ENCODE data around the gene RILPL2.
"Not testable (repeated sequence)": the region's sequence is repeated elsewhere in the genome, so short reads cannot be mapped to it uniquely, and the experiment has no call there.

Gene RILPL2

GRCh38 chr12:123410041-123410412 lies 26.5 kb downstream of the RILPL2 start:
- no peaks in the 10 kb centered on the region for H3K27me3 ChIP-seq (replicated peaks; ENCODE audit: insufficient read depth, low read length)
- H3K4me1 ChIP-seq (ENCODE audit: low read length), result no peaks in the 10 kb centered on the region
- H3K4me2 ChIP-seq (ENCODE audit: low read depth, low read length), result no peak overlapping the region
- TF ChIP-seq EZH2 (optimal IDR thresholded peaks at IDR 0.05; ENCODE audit: low read depth, low read length), result no peak
- TF ChIP-seq EZH2phosphoT487 (IDR thresholded peaks at IDR 0.05; ENCODE audit: low read length), result no peak
- TF ChIP-seq CTCF (IDR thresholded peaks at IDR 0.05; ENCODE audit: low read length), result no peak
- H3K27ac ChIP-seq (ENCODE audit: low read length), result no peak overlapping the region
- no peak overlapping the region for H2AFZ ChIP-seq (ENCODE audit: low read length)
- H3K79me2 ChIP-seq (ENCODE audit: low read length), result no peaks in the 10 kb centered on the region
- H3K9me2 ChIP-seq (replicated peaks; ENCODE audit: insufficient read depth, low read length), result no peaks in the 10 kb centered on the region
- H3F3A ChIP-seq (ENCODE audit: insufficient read depth, low read length), result no peaks in the 10 kb centered on the region
- no peak for DNase-seq
- no peaks in the 10 kb centered on the region for H4K20me1 ChIP-seq (ENCODE audit: insufficient read depth, low read length)
- H3K4me3 ChIP-seq (ENCODE audit: low read length), result no peak overlapping the region
- no peaks in the 10 kb centered on the region for H3K36me3 ChIP-seq (replicated peaks; ENCODE audit: insufficient read depth, low read length)
- H3K9ac ChIP-seq (ENCODE audit: low read length), result no peak overlapping the region
- H3K9me3 ChIP-seq (replicated peaks; ENCODE audit: insufficient read depth, low read length), result no peaks in the 10 kb centered on the region

GRCh38 chr12:123409284-123410040 lies 27.0 kb downstream of the RILPL2 start:
- H3K27me3 ChIP-seq (replicated peaks; ENCODE audit: insufficient read depth, low read length); H3K4me3 ChIP-seq (ENCODE audit: low read length); H3K36me3 ChIP-seq (replicated peaks; ENCODE audit: insufficient read depth, low read length); H3K9me2 ChIP-seq (replicated peaks; ENCODE audit: insufficient read depth, low read length); DNase-seq; H3K9ac ChIP-seq (ENCODE audit: low read length); H4K20me1 ChIP-seq (ENCODE audit: insufficient read depth, low read length); H3K9me3 ChIP-seq (replicated peaks; ENCODE audit: insufficient read depth, low read length); H3F3A ChIP-seq (ENCODE audit: insufficient read depth, low read length); H3K79me2 ChIP-seq (ENCODE audit: low read length); H3K4me1 ChIP-seq (ENCODE audit: low read length); H2AFZ ChIP-seq (ENCODE audit: low read length); H3K27ac ChIP-seq (ENCODE audit: low read length); H3K4me2 ChIP-seq (ENCODE audit: low read depth, low read length): not testable (repeated sequence)

GRCh38 chr12:123408619-123409018 lies 27.9 kb downstream of the RILPL2 start:
- not testable (repeated sequence) for H3K9ac ChIP-seq (ENCODE audit: low read length); DNase-seq; H3K79me2 ChIP-seq (ENCODE audit: low read length); H3K4me1 ChIP-seq (ENCODE audit: low read length); H3K36me3 ChIP-seq (replicated peaks; ENCODE audit: insufficient read depth, low read length); H3K27me3 ChIP-seq (replicated peaks; ENCODE audit: insufficient read depth, low read length); H4K20me1 ChIP-seq (ENCODE audit: insufficient read depth, low read length); H3K27ac ChIP-seq (ENCODE audit: low read length); H3K4me3 ChIP-seq (ENCODE audit: low read length); H3F3A ChIP-seq (ENCODE audit: insufficient read depth, low read length); H2AFZ ChIP-seq (ENCODE audit: low read length); H3K4me2 ChIP-seq (ENCODE audit: low read depth, low read length); H3K9me2 ChIP-seq (replicated peaks; ENCODE audit: insufficient read depth, low read length); H3K9me3 ChIP-seq (replicated peaks; ENCODE audit: insufficient read depth, low read length)

- H3K27ac ChIP-seq (ENCODE audit: low read length); H2AFZ ChIP-seq (ENCODE audit: low read length); H3K9me2 ChIP-seq (replicated peaks; ENCODE audit: insufficient read depth, low read length); H3K36me3 ChIP-seq (replicated peaks; ENCODE audit: insufficient read depth, low read length); H3K9me3 ChIP-seq (replicated peaks; ENCODE audit: insufficient read depth, low read length); H3K4me3 ChIP-seq (ENCODE audit: low read length); H3F3A ChIP-seq (ENCODE audit: insufficient read depth, low read length); H3K9ac ChIP-seq (ENCODE audit: low read length); DNase-seq; H3K27me3 ChIP-seq (replicated peaks; ENCODE audit: insufficient read depth, low read length); H4K20me1 ChIP-seq (ENCODE audit: insufficient read depth, low read length); H3K79me2 ChIP-seq (ENCODE audit: low read length); H3K4me2 ChIP-seq (ENCODE audit: low read depth, low read length); H3K4me1 ChIP-seq (ENCODE audit: low read length): not testable (repeated sequence)
Measured at GRCh38 chr12:123407934-123408333, 28.6 kb downstream of the RILPL2 start.

- not testable (repeated sequence) for H3K27ac ChIP-seq (ENCODE audit: low read length); H3K9me3 ChIP-seq (replicated peaks; ENCODE audit: insufficient read depth, low read length); DNase-seq
Measured at GRCh38 chr12:123407269-123407668, 29.2 kb downstream of the RILPL2 start.

More at GRCh38 chr12:123407269-123407668, 29.2 kb downstream of the RILPL2 start:
- H3K9ac ChIP-seq (ENCODE audit: low read length); H3K27me3 ChIP-seq (replicated peaks; ENCODE audit: insufficient read depth, low read length); H2AFZ ChIP-seq (ENCODE audit: low read length); H3K79me2 ChIP-seq (ENCODE audit: low read length); H3K4me2 ChIP-seq (ENCODE audit: low read depth, low read length); H3K9me2 ChIP-seq (replicated peaks; ENCODE audit: insufficient read depth, low read length); H3K36me3 ChIP-seq (replicated peaks; ENCODE audit: insufficient read depth, low read length); H3K4me3 ChIP-seq (ENCODE audit: low read length); H4K20me1 ChIP-seq (ENCODE audit: insufficient read depth, low read length); H3F3A ChIP-seq (ENCODE audit: insufficient read depth, low read length); H3K4me1 ChIP-seq (ENCODE audit: low read length): not testable (repeated sequence)
